Endothelial cell of umbilical vein (primary cell): Measurements from ENCODE around the gene USP2. TPM values are rescaled to one million over a fixed set of nuclear protein-coding genes. Genes with fewer than 3 reads are reported as not detected.

ENCODE experiments used
- BruUV-seq: library from RNA; stranded (reverse); fragments of 400-500 nt; replicated peaks from 2 replicates; lab custom pipeline; 2021; lab: Mats Ljungman, UMichigan
- CTCF ChIA-PET: fragments of 300-600, 350-600 bp; sonication (Branson Sonifier 250); formaldehyde crosslinking; loops from one replicate; lab custom pipeline; 2021; ENCODE audit warnings: antibody characterized with exemption, inconsistent platforms; lab: Charles Lee
- POLR2A ChIA-PET: fragments of 300-600, 350-600 bp; sonication (Branson Sonifier 250); formaldehyde crosslinking; loops from one replicate; lab custom pipeline; 2021; ENCODE audit warnings: antibody characterized with exemption, inconsistent platforms; lab: Charles Lee
- DNase-seq: peaks from one replicate; pipeline ENCODE4 v3.0.0-alpha.2; 2011; ENCODE audit warnings: low read depth, low spot score
- FAIRE-seq: peaks from 2 replicates; lab custom pipeline; 2011; peaks lifted over from hg19 to GRCh38; lab: Jason Lieb, UNC
- H2AFZ ChIP-seq: 2 replicates; pipeline ENCODE4 v1.6.0; 2012; ENCODE audit warnings: low read depth, low read length, control low read depth, inconsistent platforms
- H3K27ac ChIP-seq: 2 replicates; pipeline ENCODE4 v1.5.1; 2011; ENCODE audit warnings: low read depth, mild to moderate bottlenecking, control low read depth, low read length, moderate library complexity; ENCODE audit not compliant: insufficient read depth
- H3K27me3 ChIP-seq, 2 experiments: 2 replicates each; pipeline versions ENCODE4 v1.6.0 to v1.6.1; 2011; ENCODE audit warnings: low read length in 2 of 2, mixed read lengths in 1 of 2; ENCODE audit not compliant: control insufficient read depth in 2 of 2, insufficient read depth in 2 of 2
- H3K36me3 ChIP-seq, 2 experiments: 2 replicates in 1 of 2; 3 replicates in 1 of 2; pipeline ENCODE4 v1.5.1; 2011; ENCODE audit warnings: low read length in 2 of 2, mild to moderate bottlenecking in 1 of 2, moderate library complexity in 1 of 2; ENCODE audit not compliant: control insufficient read depth in 2 of 2, insufficient read depth in 2 of 2; ENCODE audit errors: extremely low read depth in 1 of 2
- H3K4me1 ChIP-seq: 3 replicates; pipeline ENCODE4 v1.5.1; 2011; ENCODE audit warnings: mild to moderate bottlenecking, low read length; ENCODE audit not compliant: control insufficient read depth, insufficient read depth; ENCODE audit errors: extremely low read depth
- H3K4me2 ChIP-seq: 2 replicates; pipeline ENCODE4 v1.6.1; 2011; ENCODE audit warnings: low read length, control low read depth, mixed read lengths; ENCODE audit not compliant: insufficient read depth
- H3K4me3 ChIP-seq, 3 experiments: fragments of 200-600 bp in 1 of 3; sonication (generic), shearing (Covaris generic) in 1 of 3; replicated peaks in 1 of 3; 2 replicates each; pipeline ENCODE4 v1.5.1; 2011 to 2016; ENCODE audit warnings: control low read depth in 3 of 3, low read length in 3 of 3, mild to moderate bottlenecking in 2 of 3, inconsistent platforms in 1 of 3, low read depth in 1 of 3, moderate library complexity in 1 of 3; ENCODE audit not compliant: insufficient read depth in 1 of 3
- H3K79me2 ChIP-seq: 2 replicates; pipeline ENCODE4 v1.6.0; 2012; ENCODE audit warnings: low read length, inconsistent platforms; ENCODE audit not compliant: control insufficient read depth, insufficient read depth
- H3K9ac ChIP-seq: replicated peaks from 2 replicates; pipeline ENCODE3; 2011; ENCODE audit warnings: low read length, control low read depth; ENCODE audit not compliant: insufficient read depth; ENCODE audit errors: extremely low read depth
- H3K9me1 ChIP-seq: replicated peaks from 3 replicates; pipeline ENCODE4 v1.6.0; 2011; ENCODE audit warnings: mild to moderate bottlenecking, low read length; ENCODE audit not compliant: control insufficient read depth, insufficient read depth; ENCODE audit errors: extremely low read depth
- H3K9me3 ChIP-seq: replicated peaks from 2 replicates; pipeline ENCODE4 v1.5.1; 2012; ENCODE audit warnings: low read length, inconsistent platforms; ENCODE audit not compliant: control insufficient read depth, insufficient read depth
- H4K20me1 ChIP-seq: replicated peaks from 2 replicates; pipeline ENCODE3; 2011; ENCODE audit warnings: mild to moderate bottlenecking, low read length; ENCODE audit not compliant: control insufficient read depth, insufficient read depth; ENCODE audit errors: extremely low read depth
- CTCF ChIP-seq, 2 donors: IDR thresholded peaks; 1 replicate in 1 of 2; 2 replicates in 1 of 2; pipeline ENCODE4 v1.5.1; 2011; ENCODE audit warnings: low read length in 2 of 2, mild to moderate bottlenecking in 2 of 2, moderate library complexity in 2 of 2, control low read depth in 1 of 2, inconsistent platforms in 1 of 2, low read depth in 1 of 2; ENCODE audit not compliant: insufficient read depth in 1 of 2; ENCODE audit errors: extremely low read depth in 1 of 2
- EZH2 ChIP-seq: IDR thresholded peaks from 2 replicates; pipeline ENCODE4 v1.6.1; 2012; ENCODE audit warnings: borderline replicate concordance, low read depth, mild to moderate bottlenecking, moderate library complexity, low read length, inconsistent platforms; ENCODE audit not compliant: severe bottlenecking
- GATA2 ChIP-seq: IDR thresholded peaks from 2 replicates; pipeline ENCODE4 v1.7.0; 2011; ENCODE audit warnings: low read depth, mild to moderate bottlenecking, moderate library complexity, mixed read lengths, low read length; ENCODE audit not compliant: insufficient read length, insufficient read depth
- JUN ChIP-seq: IDR thresholded peaks from 2 replicates; pipeline ENCODE4 v1.6.1; 2011; ENCODE audit warnings: borderline replicate concordance, low read depth; ENCODE audit not compliant: insufficient read length, insufficient read depth
- POLR2A ChIP-seq: IDR thresholded peaks from 2 replicates; pipeline ENCODE4 v1.6.1; 2012; ENCODE audit warnings: low read depth, mild to moderate bottlenecking, control low read depth, low read length
- POLR2AphosphoS5 ChIP-seq: IDR thresholded peaks from 2 replicates; pipeline ENCODE4 v1.6.1; 2012; ENCODE audit warnings: low read depth, mild to moderate bottlenecking, control low read depth, low read length, moderate library complexity; ENCODE audit not compliant: insufficient read depth
- dilution Hi-C: fragments of 300-500 bp; cut with MboI; formaldehyde crosslinking; loops from one replicate; pipeline ENCODE4 v1.15.0; 2019; ENCODE audit warnings: low sequenced_read_pairs; ENCODE audit not compliant: extremely low pct_ligation_motif_present
- intact Hi-C: fragments of 100-400 bp; cut with micrococcal nuclease; formaldehyde crosslinking; loops from one replicate; pipeline ENCODE4 v1.10.0; 2022
- polyA plus RNA-seq, 4 experiments: library from polyadenylated mRNA; depleted of rRNA in 3 of 4; stranded (reverse) in 3 of 4; unstranded in 1 of 4; fragments of >200 nt; gene quantifications; 2 replicates each; pipeline versions ENCODE4 v1.2.1 to v1.2.3, GENCODE V29; 2011 to 2012; ENCODE audit warnings: missing spikeins in 1 of 4
- total RNA-seq: library from RNA; stranded (reverse); gene quantifications from 2 replicates; pipeline ENCODE4 v1.2.3, GENCODE V29; 2021

USP2 gene
- total and polyA plus RNA-seq, 2 donors (not counting 3 experiments of a cell fraction or from before 2014, with no cell fraction given), result 0.21 to 1.2 TPM

GRCh38 chr11:119417726-119418540 is 36.4 kb upstream of the USP2 start:
- no TSS peak for BruUV-seq
- H3K9ac ChIP-seq, result no peak overlapping the region
- H3K79me2 ChIP-seq, result no peaks in the 10 kb centered on the region
- H3K9me1 ChIP-seq, result no peaks in the 10 kb centered on the region
- intact Hi-C loops, result no loop called here
- FAIRE-seq (no peak), DNase-seq (no peak)
- ChIA-PET CTCF (no interaction called here), POLR2A (no interaction called here)
- H3K27me3 ChIP-seq, result peaks cover 19% of the 10 kb centered on the region in 2 experiments
- no peaks in the 10 kb centered on the region for H4K20me1 ChIP-seq
- dilution Hi-C loops, result no loop called here
- no peak overlapping the region for H3K4me2 ChIP-seq
- H3K27ac ChIP-seq, result no peak overlapping the region
- no peaks in the 10 kb centered on the region for H3K9me3 ChIP-seq
- H3K36me3 ChIP-seq, result no peaks in the 10 kb centered on the region
- no peaks in the 10 kb centered on the region for H3K4me1 ChIP-seq
- TF ChIP-seq POLR2AphosphoS5 (no peak), GATA2 (no peak), POLR2A (no peak), EZH2 (no peak), JUN (no peak), CTCF (IDR thresholded peaks at IDR 0.05; ENCODE audit: extremely low read depth in 1 of 2, insufficient read depth in 1 of 2, low read depth in 1 of 2, low read length in 2 of 2) (no peak)
- no peak overlapping the region for H2AFZ ChIP-seq
- no peak overlapping the region for H3K4me3 ChIP-seq
